KMS-11 (cell line): ENCODE data around the gene SRSF6.
A peak's percentile ranks its signal among the peaks of the same experiment; 100 is the strongest.
"Not testable (repeated sequence)": the region's sequence is repeated elsewhere in the genome, so short reads cannot be mapped to it uniquely, and the experiment has no call there.

Experiments
- H2AFZ ChIP-seq: fragments of 200-600 bp; sonication (generic); 2 replicates; pipeline ENCODE4 v1.6.1; 2016; ENCODE audit warnings: antibody characterized with exemption, mixed run types, low read depth
- H3K27ac ChIP-seq: fragments of 200-600 bp; sonication (generic); 2 replicates; pipeline ENCODE4 v1.6.1; 2016; ENCODE audit warnings: mild to moderate bottlenecking, mixed run types
- H3K27me3 ChIP-seq: fragments of 200-600 bp; sonication (generic); 2 replicates; pipeline ENCODE4 v1.6.1; 2017; ENCODE audit warnings: mild to moderate bottlenecking, low read depth, mixed run types, moderate library complexity; ENCODE audit not compliant: insufficient read depth
- H3K36me3 ChIP-seq: fragments of 200-600 bp; sonication (generic); 2 replicates; pipeline ENCODE4 v1.6.1; 2017; ENCODE audit warnings: mild to moderate bottlenecking, mixed run types; ENCODE audit not compliant: insufficient read depth
- H3K4me1 ChIP-seq: fragments of 200-600 bp; sonication (generic); 2 replicates; pipeline ENCODE4 v1.6.1; 2016; ENCODE audit warnings: mild to moderate bottlenecking, low read depth, mixed run types; ENCODE audit not compliant: poor library complexity, severe bottlenecking
- H3K4me2 ChIP-seq: fragments of 200-600 bp; sonication (generic); 2 replicates; pipeline ENCODE4 v1.7.0; 2016; ENCODE audit warnings: mild to moderate bottlenecking, mixed run types
- H3K4me3 ChIP-seq: fragments of 200-600 bp; sonication (generic); IDR thresholded peaks from 2 replicates; pipeline ENCODE4 v1.6.1; 2017; ENCODE audit warnings: low read depth, low read length, mixed read lengths; ENCODE audit not compliant: insufficient read depth
- H3K79me2 ChIP-seq: fragments of 200-600 bp; sonication (generic); 2 replicates; pipeline ENCODE4 v1.6.1; 2016; ENCODE audit warnings: low read depth, mixed run types; ENCODE audit not compliant: insufficient read depth
- H3K9ac ChIP-seq: fragments of 200-600 bp; sonication (generic); 2 replicates; pipeline ENCODE4 v1.6.1; 2016; ENCODE audit warnings: mild to moderate bottlenecking, mixed run types
- H4K20me1 ChIP-seq: fragments of 200-600 bp; sonication (generic); 2 replicates; pipeline ENCODE4 v1.6.1; 2016; ENCODE audit warnings: mild to moderate bottlenecking, mixed run types; ENCODE audit not compliant: insufficient read depth
- CTCF ChIP-seq: fragments of 200-600 bp; sonication (generic); conservative IDR thresholded peaks from 2 replicates; pipeline ENCODE4 v1.6.1; 2017; ENCODE audit warnings: low read depth, mild to moderate bottlenecking, antibody characterized with exemption, low read length, moderate library complexity, mixed read lengths

SRSF6 gene

GRCh38 chr20:43446361-43446879 lies 11.3 kb upstream of the SRSF6 start:
- Histone ChIP-seq H4K20me1 (no peaks in the 10 kb centered on the region), H3K79me2 (no peaks in the 10 kb centered on the region), H3K9ac (no peak overlapping the region), H3K36me3 (no peaks in the 10 kb centered on the region), H3K27ac (no peak overlapping the region), H3K4me3 (no peak overlapping the region), H2AFZ (no peak overlapping the region), H3K27me3 (no peaks in the 10 kb centered on the region), H3K4me1 (peaks cover 4% of the 10 kb centered on the region), H3K4me2 (no peak overlapping the region)
- TF ChIP-seq CTCF = no peak

DNA sequence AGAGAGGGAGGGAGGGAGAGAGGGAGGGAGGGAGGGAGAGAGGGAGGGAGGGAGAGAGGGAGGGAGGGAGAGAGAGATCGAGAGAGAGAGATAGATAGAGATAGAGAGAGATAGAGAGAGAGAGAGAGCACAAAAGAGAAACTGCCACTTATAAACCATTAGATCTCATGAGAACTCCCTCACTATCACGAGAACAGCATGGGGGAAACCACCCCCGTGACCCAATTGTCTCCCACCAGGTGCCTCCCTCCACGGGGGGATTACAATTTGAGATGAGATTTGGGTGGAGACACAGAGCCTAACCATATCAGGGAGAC lies 9.3 kb upstream of the SRSF6 start:
- H3K4me1 ChIP-seq, H3K36me3 ChIP-seq, H3K4me3 ChIP-seq, H3K9ac ChIP-seq, H3K27ac ChIP-seq, H4K20me1 ChIP-seq, H3K27me3 ChIP-seq, H3K79me2 ChIP-seq: not testable (repeated sequence)
- peak overlapping the region; percentile 50 for H2AFZ ChIP-seq
- H3K4me2 ChIP-seq = peak overlapping the region; percentile 5; the same call in 1 of the 2 replicates

DNA sequence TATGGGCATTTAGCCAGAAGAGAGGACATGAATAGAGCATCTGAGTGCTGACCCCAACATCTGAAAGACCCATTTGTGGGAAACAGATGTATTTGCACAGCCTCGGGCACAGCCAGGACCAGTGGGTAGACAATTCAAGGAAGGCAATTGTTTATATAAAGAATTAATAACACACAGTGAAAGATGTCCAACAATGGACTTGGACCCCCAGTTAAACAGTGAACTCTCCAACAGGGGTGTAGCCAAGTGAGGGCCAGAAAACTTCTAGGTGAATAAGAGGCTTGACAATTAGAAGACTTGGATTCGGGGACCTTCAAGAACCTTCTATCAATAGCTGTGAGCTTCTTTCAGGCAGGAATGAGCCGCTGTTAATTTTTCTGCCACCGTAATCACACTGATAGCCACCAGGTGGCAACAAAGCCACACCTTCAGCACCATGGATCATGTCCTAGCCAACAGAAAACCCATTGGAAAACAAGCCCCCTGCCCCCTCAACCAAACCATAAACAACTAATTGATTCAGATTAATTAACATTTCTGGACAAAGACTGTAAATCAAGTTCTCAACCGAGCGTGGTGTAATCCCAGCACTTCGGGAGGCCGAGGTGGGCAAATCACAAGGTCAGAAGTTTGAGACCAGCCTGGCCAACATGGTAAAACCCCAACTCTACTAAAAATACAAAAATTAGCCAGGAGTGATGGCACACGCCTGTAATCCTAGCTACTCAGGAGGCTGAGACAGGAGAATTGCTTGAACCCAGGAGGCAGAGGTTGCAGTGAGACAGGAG lies 8.8 kb upstream of the SRSF6 start:
- H2AFZ ChIP-seq = peak overlapping the region; percentile 50

DNA sequence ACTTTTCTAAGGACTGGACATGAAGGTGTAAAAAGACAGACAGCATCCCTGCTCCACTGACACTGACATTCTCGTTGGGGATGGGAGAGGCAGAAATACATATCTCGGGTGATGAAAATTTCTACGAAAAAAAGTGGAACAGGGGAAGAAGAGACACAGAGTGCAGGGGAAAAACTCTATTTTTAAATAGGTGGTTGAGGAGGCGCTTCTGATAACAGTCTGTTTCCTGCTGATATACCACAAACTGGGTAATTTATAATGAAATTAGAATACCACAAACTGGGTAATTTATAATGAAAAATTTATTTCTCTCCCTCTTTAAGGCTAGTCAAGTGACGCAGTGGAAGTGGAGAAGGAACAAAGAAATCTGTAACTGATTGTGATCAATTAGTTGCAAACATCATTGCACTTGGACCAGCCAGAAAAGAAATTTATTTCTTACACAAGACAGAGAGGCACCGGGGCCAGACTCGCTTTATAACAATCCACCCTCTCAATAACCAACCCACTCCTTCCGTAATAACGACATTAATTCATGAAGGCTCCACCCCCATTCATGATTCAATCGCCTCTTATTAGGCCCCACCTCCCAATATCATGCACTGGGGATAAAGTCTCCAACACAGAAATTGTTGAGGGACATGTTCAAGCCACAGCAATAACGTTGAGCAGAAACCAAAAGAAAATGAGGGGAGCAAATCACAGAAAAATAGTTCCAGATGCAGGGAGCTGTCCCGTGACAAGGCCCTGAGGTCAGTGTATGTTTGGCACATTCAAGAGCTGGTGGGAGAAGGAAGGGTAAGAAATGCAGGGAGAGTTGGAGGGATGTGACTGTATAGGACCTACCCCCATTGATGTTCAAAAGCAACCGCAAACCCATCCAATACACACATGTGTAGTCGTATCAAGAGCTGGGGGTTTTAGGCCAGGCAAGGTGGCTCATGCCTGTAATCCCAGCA lies 6.6 kb upstream of the SRSF6 start:
- Histone ChIP-seq H3K4me3 (no peak overlapping the region), H3K36me3 (no peaks in the 10 kb centered on the region), H3K79me2 (no peaks in the 10 kb centered on the region), H3K4me2 (no peak overlapping the region), H3K27ac (no peak overlapping the region), H4K20me1 (no peaks in the 10 kb centered on the region), H3K27me3 (no peaks in the 10 kb centered on the region), H3K9ac (no peak overlapping the region), H3K4me1 (peaks cover 4% of the 10 kb centered on the region), H2AFZ (no peak overlapping the region)
- TF ChIP-seq CTCF = no peak

More for the DNA sequence above, 8.8 kb upstream of the SRSF6 start:
- H3K9ac ChIP-seq = no peak overlapping the region
- no peaks in the 10 kb centered on the region for H3K36me3 ChIP-seq
- H3K4me2 ChIP-seq = peak overlapping the region; percentile 5; the same call in 1 of the 2 replicates
- no peaks in the 10 kb centered on the region for H4K20me1 ChIP-seq
- H3K27me3 ChIP-seq = no peaks in the 10 kb centered on the region
- peak; percentile 87 for TF ChIP-seq CTCF
- H3K79me2 ChIP-seq = no peaks in the 10 kb centered on the region
- H3K4me1 ChIP-seq = peaks cover 4% of the 10 kb centered on the region
- no peak overlapping the region for H3K4me3 ChIP-seq
- H3K27ac ChIP-seq = no peak overlapping the region
